ENCODE measurements around the gene ACOT2.

ACOT2 gene

DNA sequence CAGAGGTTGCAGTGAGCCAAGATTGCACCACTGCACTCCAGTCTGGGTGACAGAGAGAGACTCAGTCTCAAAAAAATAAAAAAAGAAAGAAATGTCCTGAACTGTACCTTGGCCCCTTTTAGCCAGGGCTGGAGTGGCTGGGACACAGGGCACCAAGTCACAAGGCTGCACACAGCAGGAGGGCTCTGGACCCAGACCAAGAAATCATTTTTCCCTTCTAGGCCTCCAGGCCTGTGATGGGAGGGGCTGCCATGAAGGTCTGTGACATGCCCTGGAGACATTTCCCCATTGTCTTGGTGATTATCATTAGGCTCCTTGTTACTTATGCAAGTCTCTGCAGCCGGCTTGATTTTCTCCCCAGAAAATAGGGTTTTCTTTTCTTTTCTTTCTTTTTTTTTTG, 38.2 kb downstream of the ACOT2 start:
- TF ChIP-seq, protein P1, sequence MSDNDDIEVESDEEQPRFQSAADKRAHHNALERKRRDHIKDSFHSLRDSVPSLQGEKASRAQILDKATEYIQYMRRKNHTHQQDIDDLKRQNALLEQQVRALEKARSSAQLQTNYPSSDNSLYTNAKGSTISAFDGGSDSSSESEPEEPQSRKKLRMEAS (IDR thresholded peaks at IDR 0.05) = no peak
- TF ChIP-seq CREB1 (IDR thresholded peaks at IDR 0.05; ENCODE audit: low read depth) (no peak), CEBPB (IDR thresholded peaks at IDR 0.05) (no peak), ZBTB7A (IDR thresholded peaks at IDR 0.05; ENCODE audit: low read depth) (no peak), EGR1 (IDR thresholded peaks at IDR 0.05) (no peak), EP300 (IDR thresholded peaks at IDR 0.05; ENCODE audit: borderline replicate concordance) (no peak), NFIC (IDR thresholded peaks at IDR 0.05) (no peak), TCF12 (IDR thresholded peaks at IDR 0.05; ENCODE audit: low read depth) (no peak), RAD21 (IDR thresholded peaks at IDR 0.05; ENCODE audit: low read depth) (no peak), YY1 (IDR thresholded peaks at IDR 0.05; ENCODE audit: low read depth) (no peak), TEAD4 (IDR thresholded peaks at IDR 0.05) (no peak), FOXM1 (IDR thresholded peaks at IDR 0.05; ENCODE audit: borderline replicate concordance, low read depth) (no peak), TAF1 (IDR thresholded peaks at IDR 0.05; ENCODE audit: low read depth) (no peak)
- TF ChIP-seq, protein P2, sequence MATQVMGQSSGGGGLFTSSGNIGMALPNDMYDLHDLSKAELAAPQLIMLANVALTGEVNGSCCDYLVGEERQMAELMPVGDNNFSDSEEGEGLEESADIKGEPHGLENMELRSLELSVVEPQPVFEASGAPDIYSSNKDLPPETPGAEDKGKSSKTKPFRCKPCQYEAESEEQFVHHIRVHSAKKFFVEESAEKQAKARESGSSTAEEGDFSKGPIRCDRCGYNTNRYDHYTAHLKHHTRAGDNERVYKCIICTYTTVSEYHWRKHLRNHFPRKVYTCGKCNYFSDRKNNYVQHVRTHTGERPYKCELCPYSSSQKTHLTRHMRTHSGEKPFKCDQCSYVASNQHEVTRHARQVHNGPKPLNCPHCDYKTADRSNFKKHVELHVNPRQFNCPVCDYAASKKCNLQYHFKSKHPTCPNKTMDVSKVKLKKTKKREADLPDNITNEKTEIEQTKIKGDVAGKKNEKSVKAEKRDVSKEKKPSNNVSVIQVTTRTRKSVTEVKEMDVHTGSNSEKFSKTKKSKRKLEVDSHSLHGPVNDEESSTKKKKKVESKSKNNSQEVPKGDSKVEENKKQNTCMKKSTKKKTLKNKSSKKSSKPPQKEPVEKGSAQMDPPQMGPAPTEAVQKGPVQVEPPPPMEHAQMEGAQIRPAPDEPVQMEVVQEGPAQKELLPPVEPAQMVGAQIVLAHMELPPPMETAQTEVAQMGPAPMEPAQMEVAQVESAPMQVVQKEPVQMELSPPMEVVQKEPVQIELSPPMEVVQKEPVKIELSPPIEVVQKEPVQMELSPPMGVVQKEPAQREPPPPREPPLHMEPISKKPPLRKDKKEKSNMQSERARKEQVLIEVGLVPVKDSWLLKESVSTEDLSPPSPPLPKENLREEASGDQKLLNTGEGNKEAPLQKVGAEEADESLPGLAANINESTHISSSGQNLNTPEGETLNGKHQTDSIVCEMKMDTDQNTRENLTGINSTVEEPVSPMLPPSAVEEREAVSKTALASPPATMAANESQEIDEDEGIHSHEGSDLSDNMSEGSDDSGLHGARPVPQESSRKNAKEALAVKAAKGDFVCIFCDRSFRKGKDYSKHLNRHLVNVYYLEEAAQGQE (IDR thresholded peaks at IDR 0.05; ENCODE audit: low read depth) = no peak
- TF ChIP-seq, protein P3, sequence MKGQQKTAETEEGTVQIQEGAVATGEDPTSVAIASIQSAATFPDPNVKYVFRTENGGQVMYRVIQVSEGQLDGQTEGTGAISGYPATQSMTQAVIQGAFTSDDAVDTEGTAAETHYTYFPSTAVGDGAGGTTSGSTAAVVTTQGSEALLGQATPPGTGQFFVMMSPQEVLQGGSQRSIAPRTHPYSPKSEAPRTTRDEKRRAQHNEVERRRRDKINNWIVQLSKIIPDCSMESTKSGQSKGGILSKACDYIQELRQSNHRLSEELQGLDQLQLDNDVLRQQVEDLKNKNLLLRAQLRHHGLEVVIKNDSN (IDR thresholded peaks at IDR 0.05) = no peak

DNA sequence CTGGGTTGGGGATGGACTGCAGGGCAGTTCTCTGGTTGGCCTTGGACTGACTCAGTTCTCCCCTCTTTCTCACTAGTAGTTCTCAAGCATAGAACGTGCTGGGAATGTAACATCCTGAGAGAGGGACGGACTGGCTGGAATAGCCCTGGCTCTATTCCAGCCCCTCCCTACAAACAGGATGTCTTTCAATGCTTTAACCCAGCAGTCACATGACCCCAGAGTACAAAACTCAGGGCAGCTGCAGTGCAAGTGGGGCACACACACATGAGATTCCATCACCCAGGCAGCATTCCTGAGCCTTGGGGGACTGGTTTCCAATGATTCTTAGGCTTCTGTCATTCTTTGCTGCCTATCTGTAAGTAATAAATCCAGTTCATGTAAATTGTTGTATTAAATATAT, 41.7 kb downstream of the ACOT2 start:
- no peak for TF ChIP-seq RAD21 (IDR thresholded peaks at IDR 0.05; ENCODE audit: low read depth)
- TF ChIP-seq, protein P3 (IDR thresholded peaks at IDR 0.05) = peak; percentile 79
- TF ChIP-seq, protein P2 (IDR thresholded peaks at IDR 0.05; ENCODE audit: low read depth) = no peak

DNA sequence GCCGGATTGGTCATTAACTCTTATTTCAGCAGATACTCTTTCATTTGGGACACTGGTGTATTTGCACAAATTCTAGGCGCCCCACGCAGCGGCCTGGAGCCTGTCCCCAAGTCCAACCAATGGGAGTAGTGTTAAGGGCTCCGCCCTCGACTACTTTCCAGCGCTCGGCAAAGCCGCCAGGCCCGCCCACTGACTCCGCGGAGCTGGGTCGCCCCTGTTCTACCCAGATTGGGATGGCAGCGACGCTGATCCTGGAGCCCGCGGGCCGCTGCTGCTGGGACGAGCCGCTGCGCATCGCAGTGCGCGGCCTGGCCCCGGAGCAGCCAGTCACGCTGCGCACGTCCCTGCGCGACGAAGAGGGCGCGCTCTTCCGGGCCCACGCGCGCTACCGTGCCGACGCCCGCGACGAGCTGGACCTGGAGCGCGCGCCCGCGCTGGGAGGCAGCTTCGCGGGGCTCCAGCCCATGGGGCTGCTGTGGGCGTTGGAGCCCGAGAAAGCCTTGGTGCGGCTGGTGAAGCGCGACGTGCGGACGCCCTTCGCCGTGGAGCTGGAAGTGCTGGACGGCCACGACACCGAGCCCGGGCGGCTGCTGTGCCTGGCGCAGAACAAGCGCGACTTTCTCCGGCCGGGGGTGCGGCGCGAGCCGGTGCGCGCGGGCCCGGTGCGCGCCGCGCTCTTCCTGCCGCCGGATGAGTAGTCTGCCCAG, 43.5 kb downstream of the ACOT2 start, which contains the start of gene ACOT6:
Gene ACOT6 (plus strand): TSS at position 179 of the 707 bp plus-strand sequence. CDS start 55 bp downstream, at position 234.
- TF ChIP-seq EGR1 (IDR thresholded peaks at IDR 0.05) (0 out of 2 replicates have a peak, but pooled peaks have one; percentile 10), ZBTB7A (IDR thresholded peaks at IDR 0.05; ENCODE audit: low read depth) (0 out of 2 replicates have a peak, but pooled peaks have one; percentile 48), EP300 (IDR thresholded peaks at IDR 0.05; ENCODE audit: borderline replicate concordance) (no peak), NFIC (IDR thresholded peaks at IDR 0.05) (no peak), TAF1 (IDR thresholded peaks at IDR 0.05; ENCODE audit: low read depth) (peak; percentile 30; the same call in 1 of the 2 replicates), TEAD4 (IDR thresholded peaks at IDR 0.05) (no peak), YY1 (IDR thresholded peaks at IDR 0.05; ENCODE audit: low read depth) (no peak), RAD21 (IDR thresholded peaks at IDR 0.05; ENCODE audit: low read depth) (no peak), CEBPB (IDR thresholded peaks at IDR 0.05) (no peak), FOXM1 (IDR thresholded peaks at IDR 0.05; ENCODE audit: borderline replicate concordance, low read depth) (no peak), CREB1 (IDR thresholded peaks at IDR 0.05; ENCODE audit: low read depth) (no peak)
- TF ChIP-seq, protein P1 (IDR thresholded peaks at IDR 0.05) = peak; percentile 71; the same call in 1 of the 2 replicates
- TF ChIP-seq, protein P3 (IDR thresholded peaks at IDR 0.05) = peak; percentile 4; the same call in 1 of the 2 replicates
- TF ChIP-seq, protein P2 (IDR thresholded peaks at IDR 0.05; ENCODE audit: low read depth) = no peak

DNA sequence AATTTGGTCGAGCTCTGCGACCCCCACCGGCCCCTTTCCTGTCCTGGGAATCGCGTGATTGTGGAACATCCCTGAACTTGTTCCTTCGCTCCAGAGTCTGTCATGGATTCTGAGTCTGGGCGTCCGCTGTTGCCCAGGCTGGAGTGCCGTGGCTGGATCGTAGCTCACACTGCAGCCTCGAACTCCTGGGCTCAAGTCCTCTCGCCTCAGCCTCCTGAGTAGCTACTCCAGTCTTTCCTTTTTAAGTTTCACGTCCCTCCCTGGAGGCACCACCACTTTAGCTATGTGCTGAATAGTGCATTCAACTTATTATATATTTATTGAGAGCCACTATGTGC, 44.0 kb downstream of the ACOT2 start:
- no peak for TF ChIP-seq EGR1 (IDR thresholded peaks at IDR 0.05)
